ENCODE measurements around the gene FOXK1.

DNA sequence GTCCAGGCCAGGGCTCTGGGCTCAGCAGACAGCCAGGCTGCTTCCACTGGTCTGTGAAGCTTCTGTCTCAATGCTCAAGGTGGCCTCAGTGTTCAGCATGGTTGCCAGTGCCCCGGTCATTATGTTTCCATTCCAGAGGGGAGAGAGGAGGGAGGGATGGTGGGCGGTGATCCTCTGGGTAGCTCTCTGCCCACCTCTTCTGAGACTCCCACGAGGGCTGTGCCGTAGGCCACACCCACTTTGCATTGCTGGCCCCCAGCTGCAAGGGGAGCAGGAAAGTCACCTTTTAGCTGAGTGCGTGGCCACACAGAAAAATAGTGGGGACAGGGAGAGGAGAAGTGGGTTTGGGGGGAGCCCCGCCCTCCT lies 42.5 kb downstream of the FOXK1 start:
- TF ChIP-seq CTCF (conservative IDR thresholded peaks at IDR 0.05 in 1 of 2, IDR thresholded peaks at IDR 0.05 in 1 of 2; ENCODE audit: low read depth in 1 of 2, low read length in 2 of 2) (no peak), EZH2 (IDR thresholded peaks at IDR 0.05; ENCODE audit: low read length, missing control alignments) (no peak)

All from fibroblast of lung (primary cell).